Ishikawa (cell line): Measurements from ENCODE around the gene DNAJC11.

Source experiments
- CEBPB ChIP-seq: IDR thresholded peaks from 2 replicates; pipeline ENCODE4 v1.6.1; 2012
- CREB1 ChIP-seq: IDR thresholded peaks from 2 replicates; pipeline ENCODE4 v1.6.1; 2012; ENCODE audit warnings: low read depth
- EGR1 ChIP-seq: IDR thresholded peaks from 2 replicates; pipeline ENCODE4 v1.6.1; 2012
- EP300 ChIP-seq: IDR thresholded peaks from 2 replicates; pipeline ENCODE4 v1.6.1; 2012; ENCODE audit warnings: borderline replicate concordance
- FOXM1 ChIP-seq: IDR thresholded peaks from 2 replicates; pipeline ENCODE4 v1.6.1; 2012; ENCODE audit warnings: low read depth, borderline replicate concordance
- MAX ChIP-seq: IDR thresholded peaks from 2 replicates; pipeline ENCODE4 v1.6.1; 2012
- NFIC ChIP-seq: IDR thresholded peaks from 2 replicates; pipeline ENCODE4 v1.6.1; 2012
- RAD21 ChIP-seq: IDR thresholded peaks from 2 replicates; pipeline ENCODE4 v1.6.1; 2012; ENCODE audit warnings: low read depth
- REST ChIP-seq: IDR thresholded peaks from 2 replicates; pipeline ENCODE4 v1.6.1; 2012; ENCODE audit warnings: low read depth, mild to moderate bottlenecking
- TAF1 ChIP-seq: IDR thresholded peaks from 2 replicates; pipeline ENCODE4 v1.6.1; 2012; ENCODE audit warnings: low read depth, mild to moderate bottlenecking
- TCF12 ChIP-seq: IDR thresholded peaks from 2 replicates; pipeline ENCODE4 v1.6.1; 2012; ENCODE audit warnings: low read depth
- TEAD4 ChIP-seq: IDR thresholded peaks from 2 replicates; pipeline ENCODE4 v1.6.1; 2012
- USF1 ChIP-seq: IDR thresholded peaks from 2 replicates; pipeline ENCODE4 v1.6.1; 2012
- YY1 ChIP-seq: IDR thresholded peaks from 2 replicates; pipeline ENCODE4 v1.6.1; 2012; ENCODE audit warnings: low read depth
- ZBTB7A ChIP-seq: IDR thresholded peaks from 2 replicates; pipeline ENCODE4 v1.6.1; 2012; ENCODE audit warnings: low read depth

The DNAJC11 gene

GRCh38 chr1:6688001-6688400 is 13.6 kb downstream of the DNAJC11 start:
- no peak for TF ChIP-seq EP300
- TF ChIP-seq MAX = no peak
- TF ChIP-seq CEBPB = no peak
- no peak for TF ChIP-seq FOXM1
- no peak for TF ChIP-seq NFIC
- no peak for TF ChIP-seq CREB1
- TF ChIP-seq TEAD4 = no peak
- no peak for TF ChIP-seq REST
- no peak for TF ChIP-seq RAD21
- TF ChIP-seq TAF1 = no peak
- TF ChIP-seq YY1 = no peak
- TF ChIP-seq TCF12 = no peak
- TF ChIP-seq ZBTB7A = no peak
- no peak for TF ChIP-seq USF1
- no peak for TF ChIP-seq EGR1

GRCh38 chr1:6686294-6686693 is 15.3 kb downstream of the DNAJC11 start:
- TF ChIP-seq FOXM1 = no peak
- no peak for TF ChIP-seq EGR1
- no peak for TF ChIP-seq YY1

- TF ChIP-seq YY1 (no peak), USF1 (no peak), CREB1 (no peak), NFIC (no peak), EGR1 (no peak), CEBPB (no peak), TAF1 (no peak), ZBTB7A (no peak), RAD21 (no peak), TEAD4 (no peak), REST (no peak), EP300 (no peak), FOXM1 (no peak), MAX (no peak)
These were observed 16.2 kb downstream of the DNAJC11 start for GRCh38 chr1:6685381-6685780.

DNA sequence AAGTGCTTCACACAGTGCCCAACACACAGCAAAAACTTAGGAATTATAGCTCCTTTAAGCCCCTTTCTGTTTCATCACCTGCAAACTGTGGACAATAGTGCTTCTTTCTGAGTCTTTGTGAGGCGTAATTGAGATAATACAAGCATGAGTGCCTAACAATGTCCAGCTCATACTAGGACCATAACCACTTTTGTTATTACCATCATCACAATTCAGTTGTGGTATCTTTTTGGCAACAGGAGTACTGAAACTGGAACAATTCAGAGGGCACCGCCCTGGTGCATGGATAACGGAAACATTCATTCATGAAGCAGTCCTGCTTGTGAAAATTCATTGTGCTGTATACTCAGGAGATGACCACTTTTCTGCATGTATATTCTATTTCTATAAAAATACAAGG is 18.2 kb downstream of the DNAJC11 start:
- no peak for TF ChIP-seq NFIC
- no peak for TF ChIP-seq CREB1
- TF ChIP-seq EGR1 = no peak
- no peak for TF ChIP-seq TCF12
- no peak for TF ChIP-seq USF1
- no peak for TF ChIP-seq TEAD4
- TF ChIP-seq CEBPB = no peak
- no peak for TF ChIP-seq EP300
- TF ChIP-seq FOXM1 = no peak
- TF ChIP-seq YY1 = no peak
- no peak for TF ChIP-seq RAD21
- no peak for TF ChIP-seq MAX
- TF ChIP-seq TAF1 = no peak
- TF ChIP-seq ZBTB7A = no peak
- no peak for TF ChIP-seq REST
